Skeletal muscle tissue (tissue), 4 donors: ENCODE measurements around the gene DUOXA1. TPM values are rescaled to one million over a fixed set of nuclear protein-coding genes. Genes with fewer than 3 reads are reported as not detected.

Experiments
- H3K27ac ChIP-seq: one replicate; pipeline ENCODE4 v1.7.0; 2013; ENCODE audit warnings: mild to moderate bottlenecking, low read depth, low read length, inconsistent platforms
- H3K27me3 ChIP-seq, 3 donors: one replicate each; pipeline ENCODE4 v1.7.0; 2013; ENCODE audit warnings: low read length in 3 of 3; ENCODE audit not compliant: control insufficient read depth in 3 of 3, insufficient read depth in 3 of 3
- H3K36me3 ChIP-seq, 3 donors: one replicate each; pipeline ENCODE4 v1.7.0; 2013; ENCODE audit warnings: low read length in 3 of 3; ENCODE audit not compliant: control insufficient read depth in 3 of 3, insufficient read depth in 3 of 3
- H3K4me1 ChIP-seq, 3 donors: one replicate each; pipeline ENCODE4 v1.7.0; 2013; ENCODE audit warnings: low read length in 3 of 3, mild to moderate bottlenecking in 3 of 3; ENCODE audit not compliant: control insufficient read depth in 3 of 3, insufficient read depth in 3 of 3
- H3K4me3 ChIP-seq, 3 donors: one replicate each; pipeline ENCODE4 v1.7.0; 2013; ENCODE audit warnings: low read length in 3 of 3
- H3K9ac ChIP-seq, 3 donors: one replicate each; pipeline ENCODE4 v1.7.0; 2013; ENCODE audit warnings: low read length in 3 of 3, mild to moderate bottlenecking in 3 of 3, moderate library complexity in 2 of 3, low read depth in 1 of 3
- H3K9me3 ChIP-seq, 3 donors: one replicate each; pipeline ENCODE4 v1.7.0; 2013; ENCODE audit warnings: low read length in 3 of 3; ENCODE audit not compliant: control insufficient read depth in 3 of 3
- total RNA-seq: library from RNA; depleted of rRNA; stranded (reverse); fragments of >200 nt; gene quantifications from one replicate; pipeline ENCODE4 v1.2.3, GENCODE V29; 2014
- donor health status: Osteomylitis.

DUOXA1 gene
- total RNA-seq, 1 donor from 2014 or later, result not detected

DNA sequence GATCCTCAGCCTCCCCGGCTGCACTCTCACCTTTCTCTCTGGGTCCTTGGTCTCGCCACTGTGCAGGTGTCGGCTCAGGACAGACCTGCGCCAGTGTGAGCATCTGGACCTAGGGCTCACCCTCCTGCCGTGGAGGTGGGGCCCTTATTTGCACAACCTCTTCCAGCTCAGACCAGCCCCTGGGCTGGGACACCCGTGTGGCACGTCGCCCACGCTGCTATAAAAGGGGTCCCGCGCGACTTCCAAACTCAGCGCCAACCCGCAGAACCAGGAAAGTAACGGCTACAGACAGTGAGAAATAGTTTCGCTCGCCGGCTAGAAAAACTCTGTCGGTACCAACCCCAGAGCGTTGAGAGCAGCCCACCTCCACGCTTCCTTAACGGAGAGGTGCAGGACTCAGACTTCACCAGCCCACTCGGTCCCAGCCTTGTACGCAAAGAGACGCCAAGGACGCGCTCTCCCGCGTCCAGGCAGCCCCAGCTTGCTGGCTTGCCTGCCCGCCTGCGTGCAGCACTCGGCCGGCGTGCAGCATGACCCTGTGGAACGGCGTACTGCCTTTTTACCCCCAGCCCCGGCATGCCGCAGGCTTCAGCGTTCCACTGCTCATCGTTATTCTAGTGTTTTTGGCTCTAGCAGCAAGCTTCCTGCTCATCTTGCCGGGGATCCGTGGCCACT lies 15.5 kb downstream of the DUOXA1 start, which contains the start of the genes DUOX2 and DUOXA2:
TSS of gene DUOX2 (minus strand) at position 97 of the 675 bp plus-strand sequence. CDS start 761 bp downstream, outside the sequence.
TSS of gene DUOXA2 (plus strand) at position 251 of the 675 bp plus-strand sequence. CDS start at position 531, 280 bp downstream.
- Histone ChIP-seq H3K4me3 (peak within 1 kb of the TSS; percentile 9 to 29 (median 20)), H3K36me3 (no peaks in the 10 kb centered on the region), H3K9me3 (no peaks in the 10 kb centered on the region), H3K27me3 (peaks cover 86 to 88% (median 86%) of the 10 kb centered on the region in 3 donors), H3K4me1 (peaks cover 23 to 37% (median 27%) of the 10 kb centered on the region in 3 donors), H3K27ac (no peak within 1 kb of the TSS), H3K9ac (peak within 1 kb of the TSS in 1 of 3 donors; percentile 33)

DNA sequence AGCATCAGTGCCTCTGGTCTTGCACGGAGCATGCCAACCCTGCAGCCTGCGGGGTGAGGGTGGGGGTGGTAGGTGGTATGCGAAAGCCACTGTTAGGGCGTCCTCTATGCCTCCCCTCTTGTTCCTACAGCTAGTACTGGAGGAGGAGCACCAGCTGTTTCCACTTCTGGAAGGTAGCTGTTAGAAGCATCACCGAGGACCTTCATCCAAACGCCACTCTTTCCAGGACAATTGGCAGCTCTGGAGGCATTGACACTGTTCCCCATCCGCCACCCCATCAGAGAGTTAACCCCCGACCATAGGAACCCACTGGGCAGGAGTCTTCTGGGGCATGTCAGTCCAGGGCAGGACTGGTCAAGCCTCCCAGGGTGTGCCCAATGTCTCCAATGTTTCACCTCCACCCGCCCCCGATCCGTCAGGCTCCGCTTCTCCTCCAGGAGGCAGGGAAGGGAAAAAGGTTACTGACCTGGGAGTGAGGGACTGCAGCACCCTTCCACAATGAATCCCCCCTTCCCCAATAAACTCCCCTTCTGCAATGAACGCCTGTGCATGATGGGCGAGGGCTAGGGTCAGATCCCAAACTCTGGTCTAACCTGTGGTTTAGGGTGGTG lies 16.2 kb downstream of the DUOXA1 start:
- H3K4me3 ChIP-seq, result no peak overlapping the region
- peaks cover 84 to 89% (median 88%) of the 10 kb centered on the region in 3 donors for H3K27me3 ChIP-seq

DNA sequence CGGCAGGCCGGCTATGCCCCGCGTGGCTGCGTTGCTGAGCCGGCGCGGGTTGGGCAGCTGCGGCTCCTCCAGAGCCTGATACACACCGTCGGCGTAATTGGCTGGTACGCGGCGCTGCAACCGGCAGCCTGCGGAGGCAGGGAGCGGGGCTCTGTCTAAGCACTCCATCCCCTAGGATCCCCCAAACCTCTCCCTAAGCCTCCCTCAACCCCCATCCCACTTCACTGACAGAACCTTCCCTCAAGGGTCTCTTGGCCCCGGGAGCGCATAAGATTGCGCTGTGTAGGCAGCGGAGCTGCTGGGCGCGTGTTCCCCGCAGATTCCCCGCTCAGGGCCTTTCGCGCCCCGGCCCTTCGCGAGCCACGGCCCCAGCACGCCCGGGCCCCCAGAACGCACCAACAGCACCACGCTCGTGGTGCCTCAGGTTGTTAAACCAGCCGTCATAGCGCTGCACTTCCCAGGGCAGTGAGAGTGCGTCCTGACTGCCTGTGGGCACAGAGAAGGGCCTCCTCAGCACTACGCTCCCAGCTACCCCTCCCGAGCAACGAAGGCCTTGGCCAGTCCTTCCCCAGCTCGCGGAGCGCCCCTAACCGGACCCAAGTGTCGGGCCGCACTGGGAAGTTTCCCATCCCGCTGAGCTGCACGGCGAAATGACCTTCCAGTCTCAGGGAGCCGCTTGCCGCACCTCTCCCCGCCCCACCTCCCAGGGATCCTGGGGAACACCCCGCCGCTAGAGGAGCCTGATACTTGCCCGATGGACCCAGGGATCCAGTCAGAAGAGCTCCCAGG lies 16.9 kb downstream of the DUOXA1 start:
- H3K27me3 ChIP-seq, result peaks cover 88 to 94% (median 90%) of the 10 kb centered on the region in 3 donors
- no peak overlapping the region for H3K27ac ChIP-seq
- peaks cover 22 to 35% (median 25%) of the 10 kb centered on the region in 3 donors for H3K4me1 ChIP-seq
- no peak overlapping the region for H3K9ac ChIP-seq
- no peaks in the 10 kb centered on the region for H3K36me3 ChIP-seq
- no peak overlapping the region for H3K4me3 ChIP-seq
- no peaks in the 10 kb centered on the region for H3K9me3 ChIP-seq

More for the DNA sequence above, 16.2 kb downstream of the DUOXA1 start:
- no peak overlapping the region for H3K27ac ChIP-seq
- peaks cover 23 to 37% (median 27%) of the 10 kb centered on the region in 3 donors for H3K4me1 ChIP-seq
- H3K36me3 ChIP-seq, result no peaks in the 10 kb centered on the region
- no peaks in the 10 kb centered on the region for H3K9me3 ChIP-seq
- no peak overlapping the region for H3K9ac ChIP-seq

DNA sequence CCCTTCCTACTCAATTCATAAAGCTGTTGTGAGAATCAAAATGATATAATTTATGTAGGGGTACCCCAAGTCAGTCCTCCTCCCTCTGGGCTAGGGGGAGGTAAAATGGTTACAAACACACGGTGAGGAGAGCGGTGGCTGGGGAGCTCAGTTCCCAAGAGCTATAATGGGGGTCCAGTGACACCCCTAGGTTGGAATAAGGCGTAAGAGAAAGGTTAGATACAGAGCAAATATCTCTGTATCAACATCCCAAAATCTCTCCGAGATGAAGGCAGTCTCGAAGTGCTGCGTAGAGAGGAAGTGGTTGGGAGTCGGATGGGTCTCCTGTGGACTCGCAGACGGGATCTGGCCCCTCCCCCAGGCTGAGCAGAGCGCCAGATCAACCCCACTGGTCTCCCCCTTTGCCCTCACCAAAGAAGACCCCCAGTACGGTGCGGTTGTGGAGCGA lies 17.5 kb downstream of the DUOXA1 start:
- H3K36me3 ChIP-seq, result no peaks in the 10 kb centered on the region
- peaks cover 18 to 30% (median 22%) of the 10 kb centered on the region in 3 donors for H3K4me1 ChIP-seq
- H3K9me3 ChIP-seq, result no peaks in the 10 kb centered on the region
- no peak overlapping the region for H3K9ac ChIP-seq
- no peak overlapping the region for H3K4me3 ChIP-seq
- peaks cover 82 to 88% (median 83%) of the 10 kb centered on the region in 3 donors for H3K27me3 ChIP-seq
- H3K27ac ChIP-seq, result no peak overlapping the region

GRCh38 chr15:45111390-45112142 lies 18.1 kb downstream of the DUOXA1 start:
- Histone ChIP-seq H3K4me1 (peaks cover 12 to 24% (median 19%) of the 10 kb centered on the region in 3 donors), H3K9me3 (no peaks in the 10 kb centered on the region), H3K36me3 (no peaks in the 10 kb centered on the region), H3K27me3 (peaks cover 76 to 82% (median 77%) of the 10 kb centered on the region in 3 donors), H3K9ac (no peak overlapping the region), H3K27ac (no peak overlapping the region), H3K4me3 (no peak overlapping the region)

- no peak overlapping the region for H3K9ac ChIP-seq
- H3K4me1 ChIP-seq, result peaks cover 12 to 21% (median 15%) of the 10 kb centered on the region in 3 donors
- no peak overlapping the region for H3K27ac ChIP-seq
- peaks cover 64 to 69% (median 65%) of the 10 kb centered on the region in 3 donors for H3K27me3 ChIP-seq
- H3K4me3 ChIP-seq, result no peak overlapping the region
- no peaks in the 10 kb centered on the region for H3K9me3 ChIP-seq
- H3K36me3 ChIP-seq, result no peaks in the 10 kb centered on the region
Observed at GRCh38 chr15:45110256-45110820, 19.3 kb downstream of the DUOXA1 start.

DNA sequence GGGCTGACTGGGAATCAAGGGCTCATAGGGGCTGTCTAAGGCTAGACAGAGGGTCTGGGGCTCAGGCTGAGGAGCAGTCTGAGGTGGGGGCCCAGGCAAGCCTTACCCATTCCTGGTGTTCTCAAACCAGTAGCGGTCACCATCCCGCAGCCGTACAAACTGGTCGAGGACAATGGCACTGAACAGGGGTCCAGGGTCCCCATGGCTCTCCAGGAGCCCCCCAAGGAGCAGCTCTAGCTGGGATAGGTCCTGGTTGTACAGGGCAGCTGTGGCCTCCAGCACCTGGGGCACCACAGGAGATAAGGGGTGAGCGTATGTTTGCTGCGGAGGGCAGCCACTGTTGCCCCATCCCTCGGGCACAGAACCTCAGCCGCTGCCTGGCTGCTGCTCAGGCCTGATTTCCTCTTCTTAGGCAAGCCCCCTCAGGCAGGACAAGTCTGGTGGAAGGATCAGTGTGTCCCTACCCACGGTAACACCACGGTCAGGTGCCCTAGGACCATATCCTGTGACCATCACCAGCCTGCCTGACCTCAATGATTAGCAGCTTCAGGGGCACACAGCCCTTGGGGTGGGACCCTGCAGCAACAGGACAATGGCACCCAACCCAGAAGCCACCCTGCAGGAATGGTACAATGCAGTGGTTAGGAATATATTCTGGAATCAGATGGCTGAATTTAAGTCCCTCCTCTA lies 21.6 kb downstream of the DUOXA1 start:
- H3K4me3 ChIP-seq, result no peak overlapping the region

DNA sequence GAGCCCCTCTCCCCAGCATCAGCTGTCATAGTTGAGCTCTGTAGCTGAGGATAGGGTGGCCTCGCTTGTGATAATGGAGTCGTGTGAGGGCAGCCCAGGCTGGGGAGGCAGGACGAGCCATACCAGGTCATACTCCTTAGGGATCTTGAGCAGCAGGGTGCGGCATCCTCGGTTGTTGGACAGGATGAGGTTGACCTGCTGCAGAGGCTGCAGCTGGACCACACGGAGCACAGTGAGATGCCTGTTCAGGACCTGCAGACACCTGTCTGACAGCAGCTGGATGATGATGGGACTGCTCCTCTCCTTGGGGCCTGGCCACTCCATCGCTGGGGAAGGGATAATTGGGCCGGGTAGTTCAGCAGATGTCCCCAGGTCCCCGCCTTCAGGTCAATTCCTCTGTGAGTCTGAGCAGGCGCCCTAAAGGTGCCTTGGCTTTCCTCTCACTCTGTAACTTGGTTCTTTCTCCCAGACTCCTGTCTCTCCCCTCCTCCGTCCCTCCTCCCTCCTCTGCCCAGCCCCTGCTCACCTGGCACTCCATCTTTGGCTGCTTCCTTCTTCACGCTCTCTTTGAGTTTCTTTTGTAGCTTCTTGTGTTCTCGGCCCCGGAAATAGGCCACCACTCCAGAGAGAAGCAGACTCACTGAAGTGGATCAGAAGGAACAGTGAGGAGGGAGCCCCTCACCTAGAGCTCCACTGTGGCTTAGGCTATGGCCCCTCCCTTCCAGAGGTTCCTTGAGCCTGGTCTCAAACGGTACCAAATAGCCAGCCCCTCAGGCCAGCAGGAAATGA lies 23.5 kb downstream of the DUOXA1 start:
- H3K27me3 ChIP-seq, result peaks cover 28 to 31% (median 30%) of the 10 kb centered on the region in 3 donors
- H3K4me1 ChIP-seq, result no peaks in the 10 kb centered on the region
- H3K27ac ChIP-seq, result no peak overlapping the region
- no peak overlapping the region for H3K9ac ChIP-seq
- H3K9me3 ChIP-seq, result no peaks in the 10 kb centered on the region
- H3K4me3 ChIP-seq, result no peak overlapping the region
- no peaks in the 10 kb centered on the region for H3K36me3 ChIP-seq

More for the DNA sequence above, 21.6 kb downstream of the DUOXA1 start:
- Histone ChIP-seq H3K9ac (no peak overlapping the region), H3K27me3 (peaks cover 41 to 47% (median 43%) of the 10 kb centered on the region in 3 donors), H3K27ac (no peak overlapping the region), H3K36me3 (no peaks in the 10 kb centered on the region), H3K4me1 (peaks cover 6 to 9% (median 6%) of the 10 kb centered on the region in 3 donors), H3K9me3 (no peaks in the 10 kb centered on the region)
